ENCODE results near the gene PRKRA. TPM values are rescaled to one million over a fixed set of nuclear protein-coding genes. Genes with fewer than 3 reads are reported as not detected.

The PRKRA gene
- total and polyA plus RNA-seq, 11 donors, result 35.2 to 64.3 (median 49.5) TPM

DNA sequence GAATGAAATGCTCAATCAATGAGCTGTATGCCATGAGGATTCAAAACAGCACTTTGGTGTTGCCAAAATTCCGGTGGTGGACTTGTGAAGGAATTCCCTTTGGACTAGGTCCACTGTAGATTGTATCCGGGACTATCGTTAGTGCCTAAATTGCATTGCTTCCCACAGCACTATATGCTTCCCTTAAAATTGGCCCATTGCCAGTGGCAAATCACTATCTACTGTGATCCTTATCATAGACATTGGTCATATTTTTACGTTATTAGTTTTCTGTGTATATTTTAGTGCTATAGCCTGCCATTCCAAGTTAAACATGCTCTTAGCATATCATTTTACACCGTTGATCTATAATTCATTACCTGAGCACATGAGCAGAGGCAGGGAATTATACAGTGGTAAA is 1.9 kb upstream of the PRKRA start:
- H3K36me3 ChIP-seq, result peaks cover 0 to 11% (median 7%) of the 10 kb centered on the region in 9 donors
- no peak for ATAC-seq
- peaks cover 0 to 34% (median 26%) of the 10 kb centered on the region in 12 donors for H3K4me1 ChIP-seq
- 38 to 47% (median 45%) methylated on average over 5 of the region's 5 CpGs for WGBS, 4 donors
- no peaks in the 10 kb centered on the region for H3K27me3 ChIP-seq
- intact Hi-C loops (cut with DNase I), result loop anchor here in 1 of 10 donors (5.0 kb wide), 1 partner anchor 69 kb away; no protein-coding TSS in a partner anchor
- DNase-seq, result no peak
- peak overlapping the region in 1 of 12 donors; percentile 99 for H3K27ac ChIP-seq
- TF ChIP-seq CTCF (IDR thresholded peaks at IDR 0.05), result no peak
- no peak for TF ChIP-seq POLR2A (IDR thresholded peaks at IDR 0.05)
- H3K4me3 ChIP-seq, result no peak overlapping the region
- no peaks in the 10 kb centered on the region for H3K9me3 ChIP-seq

DNA sequence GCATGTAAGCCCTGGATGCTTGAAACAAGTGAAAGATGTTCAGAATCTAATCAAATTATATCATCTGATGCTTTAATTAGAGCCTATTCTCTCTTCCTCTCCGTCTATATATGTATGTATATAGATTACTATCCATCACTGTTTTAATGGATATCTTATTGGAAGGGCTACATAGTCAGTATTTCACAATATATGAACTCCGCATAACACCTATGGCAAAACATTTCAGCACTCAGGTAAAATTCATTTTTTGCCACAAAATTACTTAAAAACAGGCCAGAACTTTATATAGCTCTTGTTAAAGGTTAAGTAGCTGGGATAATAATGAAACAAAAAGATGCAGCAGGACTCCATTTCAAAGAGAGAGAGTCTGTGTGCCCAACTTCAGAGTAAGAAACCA is 1.4 kb upstream of the PRKRA start:
- ATAC-seq (no peak), DNase-seq (no peak)
- TF ChIP-seq POLR2A (IDR thresholded peaks at IDR 0.05), result no peak
- TF ChIP-seq CTCF (IDR thresholded peaks at IDR 0.05), result no peak
- WGBS, 4 donors, result 95 to 99% (median 98%) methylated on average over 2 of the region's 2 CpGs
- peak overlapping the region in 4 of 12 donors; percentile 97 to 99 (median 98) for H3K27ac ChIP-seq
- H3K27me3 ChIP-seq, result no peaks in the 10 kb centered on the region
- H3K9me3 ChIP-seq, result no peaks in the 10 kb centered on the region
- H3K36me3 ChIP-seq, result peaks cover 0 to 17% (median 12%) of the 10 kb centered on the region in 9 donors
- H3K4me3 ChIP-seq, result no peak overlapping the region
- intact Hi-C loops (cut with DNase I), result loop anchor here in 1 of 10 donors (5.0 kb wide), 1 partner anchor 70 kb away; no protein-coding TSS in a partner anchor
- peaks cover 0 to 35% (median 26%) of the 10 kb centered on the region in 12 donors for H3K4me1 ChIP-seq

- DNase-seq (no peak), ATAC-seq (peak in 1 of 4 donors; percentile 2)
- H3K27ac ChIP-seq, result peak overlapping the region; percentile 88 to 99 (median 98)
- H3K4me3 ChIP-seq, result peak overlapping the region; percentile 74 to 96 (median 90)
- intact Hi-C loops (cut with DNase I), result loop anchor here in 4 of 10 donors (2.0 to 5.0 kb wide), 3 partner anchors 28 to 72 kb away; partner anchors contain the start of gene FKBP7 (in 2 of the 4)
- H3K4me1 ChIP-seq, result peaks cover 0 to 35% (median 26%) of the 10 kb centered on the region in 12 donors
- H3K27me3 ChIP-seq, result no peaks in the 10 kb centered on the region
- H3K9me3 ChIP-seq, result no peaks in the 10 kb centered on the region
- no peak for TF ChIP-seq CTCF (IDR thresholded peaks at IDR 0.05)
- 0% methylated on average over 10 to 25 of the region's 25 CpGs for WGBS, 4 donors
- H3K36me3 ChIP-seq, result peaks cover 0 to 34% (median 29%) of the 10 kb centered on the region in 9 donors
These were observed 526 bp downstream of the PRKRA start for GRCh38 chr2:178450524-178450773.

DNA sequence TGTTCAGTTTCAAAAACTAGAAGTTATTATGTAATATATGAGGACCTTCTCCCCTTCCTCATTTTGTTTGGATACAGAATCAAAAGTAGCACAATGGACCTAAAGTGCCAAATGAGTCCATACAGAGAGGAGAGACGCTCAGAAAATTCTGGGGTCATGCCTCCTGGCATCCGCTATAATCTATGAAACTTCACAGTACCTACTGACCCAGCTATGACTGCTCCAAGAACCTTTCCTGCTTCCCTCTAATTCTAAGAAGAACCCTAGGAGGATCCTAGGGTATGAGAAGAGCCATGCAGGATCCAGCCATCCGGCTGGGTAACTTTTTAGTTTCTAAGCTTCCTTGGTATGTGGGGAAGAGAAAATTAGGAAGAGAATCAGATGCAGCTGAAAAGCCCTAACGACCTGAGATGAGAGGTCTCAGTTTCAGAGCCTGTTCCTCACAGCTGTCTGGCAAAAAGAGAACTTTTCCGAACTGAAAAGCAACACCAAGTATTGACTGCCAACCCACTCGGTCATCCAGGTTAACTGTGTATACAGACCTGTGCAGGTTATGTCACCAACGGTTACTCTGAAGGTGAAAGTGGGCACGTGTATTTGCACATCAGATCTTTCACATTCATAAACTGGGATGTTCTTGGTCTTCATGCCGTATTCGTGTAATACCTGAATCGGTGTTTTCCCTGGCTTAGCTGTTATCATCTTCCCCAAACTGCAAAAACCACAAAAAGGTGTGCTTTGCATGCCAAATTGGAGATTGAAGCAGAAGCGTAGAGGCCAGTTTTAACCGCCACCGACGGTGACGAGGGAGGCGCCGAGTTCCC is 1.1 kb downstream of the PRKRA start:
- DNase-seq, result no peak
- Histone ChIP-seq H3K27ac (peak overlapping the region; percentile 88 to 99 (median 98)), H3K4me1 (peaks cover 0 to 35% (median 26%) of the 10 kb centered on the region in 12 donors), H3K27me3 (no peaks in the 10 kb centered on the region), H3K36me3 (peaks cover 0 to 39% (median 35%) of the 10 kb centered on the region in 9 donors), H3K9me3 (no peaks in the 10 kb centered on the region), H3K4me3 (peak overlapping the region; percentile 74 to 96 (median 90))
- TF ChIP-seq CTCF (IDR thresholded peaks at IDR 0.05), result no peak
- TF ChIP-seq POLR2A (IDR thresholded peaks at IDR 0.05), result no peak
- no peak for ATAC-seq
- WGBS, 4 donors, result 7 to 11% (median 7%) methylated on average over 16 to 18 of the region's 18 CpGs
- intact Hi-C loops (cut with DNase I), result loop anchor here in 4 of 10 donors (2.0 to 5.0 kb wide), 3 partner anchors 29 to 72 kb away; partner anchors contain the start of gene FKBP7 (in 2 of the 4)
